CD8-positive, alpha-beta memory T cell (primary cell): ENCODE results near the gene SCG2. TPM values are rescaled to one million over a fixed set of nuclear protein-coding genes. Genes with fewer than 3 reads are reported as not detected.

Source experiments
- CTCF ChIA-PET: fragments of 350-600 bp; sonication (Branson Sonifier 250); formaldehyde crosslinking; loops from one replicate; lab custom pipeline; 2021; ENCODE audit warnings: antibody characterized with exemption; lab: Charles Lee
- POLR2A ChIA-PET: fragments of 350-600 bp; sonication (Branson Sonifier 250); formaldehyde crosslinking; loops from one replicate; lab custom pipeline; 2021; ENCODE audit warnings: antibody characterized with exemption; lab: Charles Lee
- DNase-seq, 5 donors: peaks; one replicate each; pipeline versions ENCODE4 v3.0.0 to v3.0.0-alpha.2; 2020 to 2022; ENCODE audit warnings: mixed read lengths in 1 of 5
- H3K27ac ChIP-seq: one replicate; pipeline ENCODE4 v1.7.0; 2013; ENCODE audit warnings: low read depth, mild to moderate bottlenecking, low read length, moderate library complexity
- H3K27me3 ChIP-seq: 2 replicates; pipeline ENCODE4 v1.7.0; 2013; ENCODE audit warnings: low read length, mild to moderate bottlenecking; ENCODE audit not compliant: insufficient read depth, poor library complexity, severe bottlenecking
- H3K36me3 ChIP-seq: 2 replicates; pipeline ENCODE4 v1.7.0; 2013; ENCODE audit warnings: mild to moderate bottlenecking, low read length, moderate library complexity; ENCODE audit not compliant: insufficient read depth
- H3K4me1 ChIP-seq: 2 replicates; pipeline ENCODE4 v1.7.0; 2013; ENCODE audit warnings: mild to moderate bottlenecking, low read length, moderate library complexity; ENCODE audit not compliant: insufficient read depth
- H3K4me3 ChIP-seq: 2 replicates; pipeline ENCODE4 v1.7.0; 2013; ENCODE audit warnings: mild to moderate bottlenecking, low read length
- H3K9me3 ChIP-seq: 2 replicates; pipeline ENCODE4 v1.7.0; 2013; ENCODE audit warnings: mild to moderate bottlenecking, low read length
- H3K27ac Mint-ChIP-seq, 8 donors: one replicate each; pipeline ENCODE4 v1.8.0; 2020 to 2021; ENCODE audit warnings: mixed read lengths in 8 of 8, mild to moderate bottlenecking in 6 of 8, inconsistent platforms in 3 of 8, moderate library complexity in 3 of 8
- H3K27me3 Mint-ChIP-seq, 2 donors: one replicate each; pipeline ENCODE4 v1.8.0; 2020 to 2021; ENCODE audit warnings: mixed read lengths in 2 of 2, mild to moderate bottlenecking in 1 of 2, moderate library complexity in 1 of 2
- H3K36me3 Mint-ChIP-seq, 3 donors: one replicate each; pipeline ENCODE4 v1.8.0; 2020 to 2021; ENCODE audit warnings: mixed read lengths in 3 of 3, inconsistent platforms in 1 of 3, mild to moderate bottlenecking in 1 of 3
- H3K4me1 Mint-ChIP-seq, 3 donors: one replicate each; pipeline ENCODE4 v1.8.0; 2020 to 2021; ENCODE audit warnings: mixed read lengths in 3 of 3, inconsistent platforms in 1 of 3, mild to moderate bottlenecking in 1 of 3
- H3K4me3 Mint-ChIP-seq, 7 donors: one replicate each; pipeline ENCODE4 v1.8.0; 2020 to 2021; ENCODE audit warnings: mixed read lengths in 7 of 7, mild to moderate bottlenecking in 6 of 7, moderate library complexity in 4 of 7, inconsistent platforms in 2 of 7
- H3K9me3 Mint-ChIP-seq, 5 donors: one replicate each; pipeline ENCODE4 v1.8.0; 2020 to 2022; ENCODE audit warnings: mixed read lengths in 5 of 5, mild to moderate bottlenecking in 3 of 5, moderate library complexity in 2 of 5, inconsistent platforms in 1 of 5
- polyA plus RNA-seq: library from polyadenylated mRNA; unstranded; fragments of 300-500 nt; fragmentation: Illumina TruSeq; gene quantifications from one replicate; pipeline ENCODE4 v1.2.3, GENCODE V29; 2021
- total RNA-seq, 2 experiments: library from RNA; stranded (reverse); gene quantifications; one replicate each; pipeline ENCODE4 v1.2.3, GENCODE V29; 2021

SCG2 gene
- total and polyA plus RNA-seq, 3 experiments from 2014 or later = not detected

- CTCF ChIA-PET = interaction anchor here (0.9 kb wide), 1 partner anchor 8 kb away, joined by 3 read pairs; no protein-coding TSS in a partner anchor
- Mint-ChIP-seq H3K4me3 (no peak overlapping the region), H3K9me3 (peaks cover 0 to 3% (median 0%) of the 10 kb centered on the region in 5 donors), H3K36me3 (no peaks in the 10 kb centered on the region), H3K4me1 (no peaks in the 10 kb centered on the region), H3K27ac (no peak overlapping the region), H3K27me3 (peaks cover 0 to 5% of the 10 kb centered on the region in 2 donors)
- Histone ChIP-seq H3K36me3 (no peaks in the 10 kb centered on the region), H3K27ac (no peak overlapping the region), H3K4me1 (no peaks in the 10 kb centered on the region), H3K4me3 (no peak overlapping the region), H3K9me3 (no peaks in the 10 kb centered on the region), H3K27me3 (no peaks in the 10 kb centered on the region)
- no peak for DNase-seq
- POLR2A ChIA-PET = no interaction called here
These were observed 38.9 kb upstream of the SCG2 start for GRCh38 chr2:223641082-223641481.

- H3K4me3 Mint-ChIP-seq = no peak overlapping the region
- no peaks in the 10 kb centered on the region for H3K4me1 Mint-ChIP-seq
- H3K36me3 Mint-ChIP-seq = no peaks in the 10 kb centered on the region
- no peaks in the 10 kb centered on the region for H3K4me1 ChIP-seq
- DNase-seq = no peak
- H3K27ac ChIP-seq = no peak overlapping the region
- H3K27me3 ChIP-seq = no peaks in the 10 kb centered on the region
- CTCF ChIA-PET = no interaction called here
- H3K27me3 Mint-ChIP-seq = peaks cover 9 to 12% of the 10 kb centered on the region in 2 donors
- H3K9me3 ChIP-seq = no peaks in the 10 kb centered on the region
- no peaks in the 10 kb centered on the region for H3K36me3 ChIP-seq
- H3K4me3 ChIP-seq = no peak overlapping the region
- H3K9me3 Mint-ChIP-seq = peaks cover 0 to 4% (median 0%) of the 10 kb centered on the region in 5 donors
- POLR2A ChIA-PET = no interaction called here
- no peak overlapping the region for H3K27ac Mint-ChIP-seq
These were observed 32.9 kb upstream of the SCG2 start for GRCh38 chr2:223635080-223635479.

GRCh38 chr2:223634238-223634637 lies 32.1 kb upstream of the SCG2 start:
- Histone ChIP-seq H3K27me3 (no peaks in the 10 kb centered on the region), H3K4me1 (no peaks in the 10 kb centered on the region), H3K36me3 (no peaks in the 10 kb centered on the region), H3K4me3 (no peak overlapping the region), H3K9me3 (no peaks in the 10 kb centered on the region), H3K27ac (no peak overlapping the region)
- no peak for DNase-seq
- peaks cover 0 to 4% (median 0%) of the 10 kb centered on the region in 5 donors for H3K9me3 Mint-ChIP-seq
- H3K27ac Mint-ChIP-seq = no peak overlapping the region
- no peaks in the 10 kb centered on the region for H3K36me3 Mint-ChIP-seq
- H3K4me1 Mint-ChIP-seq = no peaks in the 10 kb centered on the region
- ChIA-PET CTCF (no interaction called here), POLR2A (no interaction called here)
- no peak overlapping the region for H3K4me3 Mint-ChIP-seq
- peaks cover 9 to 12% of the 10 kb centered on the region in 2 donors for H3K27me3 Mint-ChIP-seq

GRCh38 chr2:223633656-223634055 lies 31.5 kb upstream of the SCG2 start:
- H3K36me3 Mint-ChIP-seq = no peaks in the 10 kb centered on the region
- Histone ChIP-seq H3K27ac (no peak overlapping the region), H3K27me3 (no peaks in the 10 kb centered on the region), H3K9me3 (no peaks in the 10 kb centered on the region), H3K36me3 (no peaks in the 10 kb centered on the region), H3K4me3 (no peak overlapping the region), H3K4me1 (no peaks in the 10 kb centered on the region)
- ChIA-PET POLR2A (no interaction called here), CTCF (no interaction called here)
- H3K4me3 Mint-ChIP-seq = no peak overlapping the region
- peaks cover 9 to 12% of the 10 kb centered on the region in 2 donors for H3K27me3 Mint-ChIP-seq
- no peak overlapping the region for H3K27ac Mint-ChIP-seq
- no peak for DNase-seq
- peaks cover 0 to 4% (median 0%) of the 10 kb centered on the region in 5 donors for H3K9me3 Mint-ChIP-seq
- H3K4me1 Mint-ChIP-seq = no peaks in the 10 kb centered on the region

GRCh38 chr2:223632826-223633225 lies 30.7 kb upstream of the SCG2 start:
- Histone ChIP-seq H3K4me3 (no peak overlapping the region), H3K4me1 (no peaks in the 10 kb centered on the region), H3K9me3 (no peaks in the 10 kb centered on the region), H3K36me3 (no peaks in the 10 kb centered on the region), H3K27me3 (no peaks in the 10 kb centered on the region), H3K27ac (no peak overlapping the region)
- CTCF ChIA-PET = no interaction called here
- Mint-ChIP-seq H3K4me1 (no peaks in the 10 kb centered on the region), H3K27ac (no peak overlapping the region), H3K36me3 (no peaks in the 10 kb centered on the region), H3K4me3 (no peak overlapping the region), H3K27me3 (peaks cover 9 to 12% of the 10 kb centered on the region in 2 donors), H3K9me3 (peaks cover 0 to 4% (median 0%) of the 10 kb centered on the region in 5 donors)
- no peak for DNase-seq
- POLR2A ChIA-PET = no interaction called here

- Histone ChIP-seq H3K4me3 (no peak overlapping the region), H3K36me3 (no peaks in the 10 kb centered on the region), H3K27ac (no peak overlapping the region), H3K9me3 (no peaks in the 10 kb centered on the region), H3K4me1 (no peaks in the 10 kb centered on the region), H3K27me3 (no peaks in the 10 kb centered on the region)
- no peaks in the 10 kb centered on the region for H3K4me1 Mint-ChIP-seq
- POLR2A ChIA-PET = no interaction called here
- no peaks in the 10 kb centered on the region for H3K36me3 Mint-ChIP-seq
- H3K27ac Mint-ChIP-seq = no peak overlapping the region
- peaks cover 0 to 4% (median 2%) of the 10 kb centered on the region in 5 donors for H3K9me3 Mint-ChIP-seq
- H3K27me3 Mint-ChIP-seq = peaks cover 6 to 13% of the 10 kb centered on the region in 2 donors
- no peak for DNase-seq
- CTCF ChIA-PET = no interaction called here
- H3K4me3 Mint-ChIP-seq = no peak overlapping the region
These were observed 24.6 kb upstream of the SCG2 start for GRCh38 chr2:223626716-223627115.

- peak overlapping the region in 1 of 8 donors; percentile 2 for H3K27ac Mint-ChIP-seq
- ChIA-PET POLR2A (no interaction called here), CTCF (no interaction called here)
- Histone ChIP-seq H3K27ac (no peak overlapping the region), H3K9me3 (no peaks in the 10 kb centered on the region), H3K27me3 (no peaks in the 10 kb centered on the region), H3K4me3 (no peak overlapping the region), H3K36me3 (no peaks in the 10 kb centered on the region), H3K4me1 (no peaks in the 10 kb centered on the region)
- no peaks in the 10 kb centered on the region for H3K4me1 Mint-ChIP-seq
- H3K27me3 Mint-ChIP-seq = peaks cover under 1 to 12% of the 10 kb centered on the region in 2 donors
- no peaks in the 10 kb centered on the region for H3K36me3 Mint-ChIP-seq
- no peak for DNase-seq
- H3K4me3 Mint-ChIP-seq = no peak overlapping the region
- peaks cover 0 to 2% (median 0%) of the 10 kb centered on the region in 5 donors for H3K9me3 Mint-ChIP-seq
These were observed 23.5 kb upstream of the SCG2 start for GRCh38 chr2:223625652-223626051.

GRCh38 chr2:223621901-223622300 lies 19.7 kb upstream of the SCG2 start:
- no peak overlapping the region for H3K27ac ChIP-seq
- no peaks in the 10 kb centered on the region for H3K36me3 ChIP-seq
- Mint-ChIP-seq H3K9me3 (no peaks in the 10 kb centered on the region), H3K4me3 (no peak overlapping the region), H3K36me3 (no peaks in the 10 kb centered on the region), H3K27ac (no peak overlapping the region), H3K4me1 (no peaks in the 10 kb centered on the region), H3K27me3 (peaks cover 7 to 22% of the 10 kb centered on the region in 2 donors)
- no peak for DNase-seq
- H3K4me3 ChIP-seq = no peak overlapping the region
- no peaks in the 10 kb centered on the region for H3K27me3 ChIP-seq
- ChIA-PET CTCF (no interaction called here), POLR2A (no interaction called here)
- H3K4me1 ChIP-seq = no peaks in the 10 kb centered on the region
- no peaks in the 10 kb centered on the region for H3K9me3 ChIP-seq
